Liver (tissue), 9 donors: ENCODE data around the gene WBP1. TPM values are rescaled to one million over a fixed set of nuclear protein-coding genes. Genes with fewer than 3 reads are reported as not detected.
A peak's percentile ranks its signal among the peaks of the same experiment; 100 is the strongest.

Source experiments
- DNase-seq: peaks from one replicate; pipeline ENCODE4 v3.0.0-alpha.2; 2017; ENCODE audit warnings: low spot score
- H3K27ac ChIP-seq, 2 donors: one replicate each; pipeline ENCODE4 v1.7.0; 2013; ENCODE audit warnings: inconsistent platforms in 2 of 2, low read length in 2 of 2, control low read depth in 1 of 2, low read depth in 1 of 2, mild to moderate bottlenecking in 1 of 2
- H3K27me3 ChIP-seq, 4 donors: one replicate each; pipeline versions ENCODE4 v1.6.1 to v1.7.0; 2013; ENCODE audit warnings: low read length in 3 of 4, inconsistent platforms in 1 of 4, mild to moderate bottlenecking in 1 of 4, moderate library complexity in 1 of 4; ENCODE audit not compliant: control insufficient read depth in 4 of 4, insufficient read depth in 4 of 4
- H3K36me3 ChIP-seq, 4 donors: one replicate each; pipeline versions ENCODE4 v1.6.1 to v1.7.0; 2013; ENCODE audit warnings: low read length in 3 of 4, mild to moderate bottlenecking in 3 of 4, low read depth in 1 of 4, moderate library complexity in 1 of 4; ENCODE audit not compliant: control insufficient read depth in 4 of 4, insufficient read depth in 3 of 4
- H3K4me1 ChIP-seq, 4 donors: one replicate each; pipeline versions ENCODE4 v1.6.1 to v1.7.0; 2013; ENCODE audit warnings: low read length in 3 of 4, mild to moderate bottlenecking in 3 of 4, moderate library complexity in 1 of 4; ENCODE audit not compliant: control insufficient read depth in 4 of 4, insufficient read depth in 4 of 4
- H3K4me3 ChIP-seq, 3 donors: one replicate each; pipeline versions ENCODE4 v1.6.1 to v1.7.0; 2013; ENCODE audit warnings: low read length in 3 of 3, control low read depth in 1 of 3, low read depth in 1 of 3, mild to moderate bottlenecking in 1 of 3
- H3K9ac ChIP-seq, 2 donors: one replicate each; pipeline ENCODE4 v1.7.0; 2013; ENCODE audit warnings: low read length in 2 of 2, mild to moderate bottlenecking in 2 of 2, moderate library complexity in 2 of 2, control low read depth in 1 of 2, low read depth in 1 of 2
- H3K9me3 ChIP-seq, 4 donors: one replicate each; pipeline versions ENCODE4 v1.6.1 to v1.7.0; 2013; ENCODE audit warnings: low read length in 3 of 4; ENCODE audit not compliant: control insufficient read depth in 4 of 4
- ATF3 ChIP-seq: IDR thresholded peaks from 2 replicates; pipeline ENCODE4 v1.6.1; 2016; ENCODE audit warnings: antibody characterized with exemption
- CTCF ChIP-seq: fragments of 150-350 bp; IDR thresholded peaks from 2 replicates; pipeline ENCODE4 v1.5.1; 2017; ENCODE audit warnings: improper control_type of control experiment, low read depth, low read length; ENCODE audit not compliant: missing input control
- EGR1 ChIP-seq, 2 donors: IDR thresholded peaks; 2 replicates each; pipeline ENCODE4 v1.6.1; 2016 to 2018; ENCODE audit warnings: antibody characterized with exemption in 2 of 2, low read depth in 2 of 2
- FOXA1 ChIP-seq: IDR thresholded peaks from 2 replicates; pipeline ENCODE4 v1.6.1; 2016; ENCODE audit warnings: antibody characterized with exemption
- GABPA ChIP-seq, 2 donors: IDR thresholded peaks in 1 of 2; conservative IDR thresholded peaks in 1 of 2; 2 replicates each; pipeline ENCODE4 v1.6.1; 2016; ENCODE audit warnings: antibody characterized with exemption in 2 of 2, mild to moderate bottlenecking in 1 of 2, moderate library complexity in 1 of 2
- HNF4A ChIP-seq, 2 donors: conservative IDR thresholded peaks; 2 replicates each; pipeline ENCODE4 v1.6.1; 2016; ENCODE audit warnings: antibody characterized with exemption in 2 of 2, mild to moderate bottlenecking in 2 of 2
- HNF4G ChIP-seq: IDR thresholded peaks from 2 replicates; pipeline ENCODE4 v1.6.1; 2016; ENCODE audit warnings: antibody characterized with exemption
- JUND ChIP-seq, 2 donors: IDR thresholded peaks; 2 replicates each; pipeline ENCODE4 v1.6.1; 2016; ENCODE audit warnings: antibody characterized with exemption in 2 of 2
- MAX ChIP-seq: IDR thresholded peaks from 2 replicates; pipeline ENCODE4 v1.6.1; 2016; ENCODE audit warnings: antibody characterized with exemption
- NR2F2 ChIP-seq: IDR thresholded peaks from 2 replicates; pipeline ENCODE4 v1.6.1; 2016; ENCODE audit warnings: antibody characterized with exemption
- RAD21 ChIP-seq, 2 donors: IDR thresholded peaks; 2 replicates each; pipeline ENCODE4 v1.6.1; 2016; ENCODE audit warnings: antibody characterized with exemption in 2 of 2, mild to moderate bottlenecking in 2 of 2
- REST ChIP-seq: IDR thresholded peaks from 2 replicates; pipeline ENCODE4 v1.6.1; 2016; ENCODE audit warnings: antibody characterized with exemption, mild to moderate bottlenecking
- RXRA ChIP-seq, 2 donors: IDR thresholded peaks; 2 replicates each; pipeline ENCODE4 v1.6.1; 2017 to 2018; ENCODE audit warnings: antibody characterized with exemption in 2 of 2, mild to moderate bottlenecking in 1 of 2
- SP1 ChIP-seq: IDR thresholded peaks from 2 replicates; pipeline ENCODE4 v1.6.1; 2018; ENCODE audit warnings: antibody characterized with exemption, mild to moderate bottlenecking
- TAF1 ChIP-seq: conservative IDR thresholded peaks from 2 replicates; pipeline ENCODE4 v1.6.1; 2016; ENCODE audit warnings: antibody characterized with exemption, mild to moderate bottlenecking
- YY1 ChIP-seq: IDR thresholded peaks from 2 replicates; pipeline ENCODE4 v1.6.1; 2016; ENCODE audit warnings: antibody characterized with exemption, mild to moderate bottlenecking
- ZBTB33 ChIP-seq: IDR thresholded peaks from 2 replicates; pipeline ENCODE4 v1.6.1; 2016; ENCODE audit warnings: antibody characterized with exemption
- WGBS: extraction: QIAGEN DNeasy Blood & Tissue Kit; methylation state at CpG from one replicate; pipeline ENCODE4 v1.1.7; 2013; 5-methylcytosine and 5-hydroxymethylcytosine counted together
- polyA plus RNA-seq, 2 donors: library from polyadenylated mRNA; stranded (reverse) in 1 of 2; unstranded in 1 of 2; fragments of 200-250 nt in 1 of 2; fragments of >200 nt in 1 of 2; fragmentation: Nextera tagmentation in 1 of 2; extraction: Ambion mirVana in 1 of 2; gene quantifications; one replicate each; pipeline versions ENCODE4 v1.2.1 to v1.2.3, GENCODE V29; 2013 to 2015
- total RNA-seq, 2 donors: library from RNA; depleted of rRNA; stranded (reverse); fragments of >200 nt; gene quantifications; one replicate each; pipeline ENCODE4 v1.2.3, GENCODE V29; 2014
- donor health status: healthy.
- donor health status: healthy.
- donor health status: healthy.
- donor health status: healthy.
- donor health status: healthy.

WBP1 gene
- total and polyA plus RNA-seq, 4 donors: 19.2 to 45.0 (median 24.9) TPM

GRCh38 chr2:74472945-74473258, 14.7 kb downstream of the WBP1 start:
- peak overlapping the region; percentile 88 to 96 for H3K27ac ChIP-seq
- no peaks in the 10 kb centered on the region for H3K9me3 ChIP-seq
- peaks cover 2 to 13% (median 12%) of the 10 kb centered on the region in 4 donors for H3K36me3 ChIP-seq
- 5% methylated on average over 7 of the region's 7 CpGs for WGBS
- TF ChIP-seq HNF4A (conservative IDR thresholded peaks at IDR 0.05): no peak
- TF ChIP-seq NR2F2: no peak
- TF ChIP-seq ZBTB33: no peak
- TF ChIP-seq JUND (IDR thresholded peaks at IDR 0.05): no peak
- TF ChIP-seq ATF3: no peak
- TF ChIP-seq RAD21 (IDR thresholded peaks at IDR 0.05): no peak
- no peak for TF ChIP-seq FOXA1
- TF ChIP-seq SP1: no peak
- TF ChIP-seq CTCF: no peak
- TF ChIP-seq EGR1 (IDR thresholded peaks at IDR 0.05; ENCODE audit: low read depth in 2 of 2): no peak
- TF ChIP-seq REST: no peak
- no peak for TF ChIP-seq RXRA (IDR thresholded peaks at IDR 0.05)
- no peak for TF ChIP-seq YY1
- no peak for TF ChIP-seq TAF1
- TF ChIP-seq MAX: no peak
- TF ChIP-seq HNF4G: no peak
- TF ChIP-seq GABPA (IDR thresholded peaks at IDR 0.05 in 1 of 2, conservative IDR thresholded peaks at IDR 0.05 in 1 of 2): no peak
- H3K9ac ChIP-seq: peak overlapping the region; percentile 82 to 91
- H3K4me1 ChIP-seq: peaks cover 10 to 30% (median 23%) of the 10 kb centered on the region in 4 donors
- H3K4me3 ChIP-seq: peak overlapping the region; percentile 65 to 97 (median 87)
- no peak for DNase-seq
- no peaks in the 10 kb centered on the region for H3K27me3 ChIP-seq

GRCh38 chr2:74474481-74474880, 16.2 kb downstream of the WBP1 start:
- Histone ChIP-seq H3K4me3 (no peak overlapping the region), H3K4me1 (peaks cover 10 to 30% (median 23%) of the 10 kb centered on the region in 4 donors), H3K27ac (no peak overlapping the region), H3K27me3 (no peaks in the 10 kb centered on the region), H3K9ac (no peak overlapping the region), H3K36me3 (peaks cover 2 to 13% (median 12%) of the 10 kb centered on the region in 4 donors), H3K9me3 (no peaks in the 10 kb centered on the region)
- no peak for DNase-seq
- WGBS: 95% methylated on average over 6 of the region's 6 CpGs
- TF ChIP-seq TAF1 (no peak), CTCF (no peak), MAX (no peak), EGR1 (IDR thresholded peaks at IDR 0.05; ENCODE audit: low read depth in 2 of 2) (no peak), REST (no peak), YY1 (no peak), RXRA (IDR thresholded peaks at IDR 0.05) (no peak), HNF4G (no peak), HNF4A (conservative IDR thresholded peaks at IDR 0.05) (no peak), NR2F2 (no peak)
